HG02852 (cell line): Measurements from ENCODE around the gene FAM234A.
"Not testable (repeated sequence)": the region's sequence is repeated elsewhere in the genome, so short reads cannot be mapped to it uniquely, and the experiment has no call there.

ENCODE experiments used
- ATAC-seq: cut with Tn5 transposase; IDR thresholded peaks from one replicate; pipeline ENCODE4 v1.9.1; 2021; ENCODE audit warnings: mild to moderate bottlenecking, moderate library complexity; ENCODE audit not compliant: unreplicated experiment

Gene FAM234A

GRCh38 chr16:229731-230281 lies 4.8 kb upstream of the FAM234A start:
- no peak for ATAC-seq

GRCh38 chr16:230351-230750 lies 4.3 kb upstream of the FAM234A start:
- ATAC-seq, result not testable (repeated sequence)

GRCh38 chr16:230949-231348 lies 3.7 kb upstream of the FAM234A start:
- no peak for ATAC-seq

- ATAC-seq, result no peak
These were observed 5.3 kb downstream of the FAM234A start for GRCh38 chr16:239948-240277.

- ATAC-seq, result no peak
These were observed 5.9 kb downstream of the FAM234A start for GRCh38 chr16:240559-240958.

GRCh38 chr16:242281-242680 lies 7.7 kb downstream of the FAM234A start:
- ATAC-seq, result no peak

GRCh38 chr16:243348-243747 lies 8.7 kb downstream of the FAM234A start:
- no peak for ATAC-seq

GRCh38 chr16:245105-245504 lies 10.5 kb downstream of the FAM234A start:
- no peak for ATAC-seq

- ATAC-seq, result no peak
These were observed 12.4 kb downstream of the FAM234A start for GRCh38 chr16:247027-247426.

GRCh38 chr16:249431-249830 lies 14.8 kb downstream of the FAM234A start:
- ATAC-seq, result no peak

GRCh38 chr16:252366-253337 lies 18.0 kb downstream of the FAM234A start:
- no peak for ATAC-seq

GRCh38 chr16:253833-254232 lies 19.2 kb downstream of the FAM234A start:
- no peak for ATAC-seq

GRCh38 chr16:254461-254860 lies 19.8 kb downstream of the FAM234A start:
- ATAC-seq, result no peak

- no peak for ATAC-seq
These were observed 20.6 kb downstream of the FAM234A start for GRCh38 chr16:255183-255582.

GRCh38 chr16:258091-258490 lies 23.5 kb downstream of the FAM234A start:
- not testable (repeated sequence) for ATAC-seq

- no peak for ATAC-seq
These were observed 24.6 kb downstream of the FAM234A start for GRCh38 chr16:259226-259625.

GRCh38 chr16:259814-260253 lies 25.2 kb downstream of the FAM234A start:
- ATAC-seq, result no peak

- ATAC-seq, result no peak
These were observed 25.7 kb downstream of the FAM234A start for GRCh38 chr16:260326-260725.

GRCh38 chr16:261031-261691 lies 26.5 kb downstream of the FAM234A start:
- ATAC-seq, result no peak

GRCh38 chr16:262121-262745 lies 27.6 kb downstream of the FAM234A start:
- ATAC-seq, result no peak

GRCh38 chr16:263182-263774 lies 28.7 kb downstream of the FAM234A start:
- ATAC-seq, result no peak
